GM10266 (cell line): ENCODE data around the gene ATP5ME.
"Not testable (repeated sequence)": the region's sequence is repeated elsewhere in the genome, so short reads cannot be mapped to it uniquely, and the experiment has no call there.

Experiments used
- DNase-seq: peaks from one replicate; pipeline ENCODE4 v3.0.0; 2012; ENCODE audit errors: extremely low spot score
- CTCF ChIP-seq: IDR thresholded peaks from 2 replicates; pipeline ENCODE4 v1.5.1; 2012; ENCODE audit warnings: mild to moderate bottlenecking, low read depth; ENCODE audit not compliant: control insufficient read depth, insufficient read depth; ENCODE audit errors: missing control alignments

The ATP5ME gene

GRCh38 chr4:703336-704197 is 29.5 kb upstream of the ATP5ME start:
- no peak for TF ChIP-seq CTCF
- no peak for DNase-seq

GRCh38 chr4:702618-703048 is 28.6 kb upstream of the ATP5ME start:
- no peak for DNase-seq
- no peak for TF ChIP-seq CTCF

- no peak for DNase-seq
- no peak for TF ChIP-seq CTCF
Observed at GRCh38 chr4:700587-701264, 26.6 kb upstream of the ATP5ME start.

- no peak for TF ChIP-seq CTCF
- DNase-seq, result no peak
Observed at GRCh38 chr4:699816-700580, 25.9 kb upstream of the ATP5ME start.

- not testable (repeated sequence) for DNase-seq
Observed at GRCh38 chr4:694341-694940, 20.4 kb upstream of the ATP5ME start.

GRCh38 chr4:692771-693554 is 18.9 kb upstream of the ATP5ME start:
- no peak for TF ChIP-seq CTCF
- no peak for DNase-seq

GRCh38 chr4:689723-690122 is 15.6 kb upstream of the ATP5ME start:
- DNase-seq, result no peak
- no peak for TF ChIP-seq CTCF
